ENCODE results near the gene EME1.
"Not testable (repeated sequence)": the region's sequence is repeated elsewhere in the genome, so short reads cannot be mapped to it uniquely, and the experiment has no call there.

Gene EME1

DNA sequence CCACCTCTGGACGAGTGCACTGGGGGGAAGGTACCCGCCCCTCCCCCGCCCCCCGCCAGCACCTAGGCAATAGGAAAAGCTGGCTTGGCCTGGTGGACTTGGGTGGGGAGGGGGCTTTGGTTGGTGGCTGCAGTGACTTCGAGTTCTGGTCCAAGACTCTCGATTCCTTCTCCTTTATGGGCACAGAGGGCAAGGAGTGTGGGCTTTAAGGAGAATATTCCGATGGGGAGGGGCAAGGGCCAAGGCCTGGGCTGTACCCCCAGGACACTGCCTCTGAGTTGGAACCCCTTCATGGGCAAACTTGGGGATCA, 53.4 kb downstream of the EME1 start:
- Histone ChIP-seq H3K4me3 (ENCODE audit: insufficient read length, low read depth) (peak overlapping the region; percentile 54), H3K36me3 (ENCODE audit: insufficient read depth, insufficient read length, low read length) (peaks cover 4% of the 10 kb centered on the region), H3K9me3 (ENCODE audit: insufficient read depth, low read length) (no peaks in the 10 kb centered on the region; the same call in 1 of the 2 replicates), H3K4me1 (ENCODE audit: insufficient read depth, insufficient read length) (peaks cover 7% of the 10 kb centered on the region), H3K9ac (ENCODE audit: insufficient read length, low read depth) (peak overlapping the region; percentile 87), H3K27me3 (ENCODE audit: insufficient read depth, insufficient read length) (peaks cover 5% of the 10 kb centered on the region)
- TF ChIP-seq ZNF274 (IDR thresholded peaks at IDR 0.05; ENCODE audit: low read depth, low read length) (no peak), SUZ12 (IDR thresholded peaks at IDR 0.05; ENCODE audit: extremely low read depth, insufficient read depth, insufficient read length) (no peak), YY1 (IDR thresholded peaks at IDR 0.05; ENCODE audit: insufficient read depth, insufficient read length) (no peak)
- no peak for DNase-seq (ENCODE audit: low read depth, low spot score)

- Histone ChIP-seq H3K4me1 (ENCODE audit: insufficient read depth, insufficient read length) (peaks cover 9% of the 10 kb centered on the region), H3K9me3 (ENCODE audit: insufficient read depth, low read length) (no peaks in the 10 kb centered on the region; the same call in 1 of the 2 replicates), H3K4me3 (ENCODE audit: insufficient read length, low read depth) (peak overlapping the region; percentile 54), H3K27me3 (ENCODE audit: insufficient read depth, insufficient read length) (peaks cover 5% of the 10 kb centered on the region), H3K9ac (ENCODE audit: insufficient read length, low read depth) (peak overlapping the region; percentile 87), H3K36me3 (ENCODE audit: insufficient read depth, insufficient read length, low read length) (peaks cover 4% of the 10 kb centered on the region)
- DNase-seq (ENCODE audit: low read depth, low spot score) = no peak
- no peak for TF ChIP-seq ZNF274 (IDR thresholded peaks at IDR 0.05; ENCODE audit: low read depth, low read length)
- TF ChIP-seq YY1 (IDR thresholded peaks at IDR 0.05; ENCODE audit: insufficient read depth, insufficient read length) = no peak
- TF ChIP-seq SUZ12 (IDR thresholded peaks at IDR 0.05; ENCODE audit: extremely low read depth, insufficient read depth, insufficient read length) = no peak
Observed at GRCh38 chr17:50426814-50427787, 54.1 kb downstream of the EME1 start.

- not testable (repeated sequence) for H3K9me3 ChIP-seq (ENCODE audit: insufficient read depth, low read length); H3K4me1 ChIP-seq (ENCODE audit: insufficient read depth, insufficient read length); H3K4me3 ChIP-seq (ENCODE audit: insufficient read length, low read depth); H3K27me3 ChIP-seq (ENCODE audit: insufficient read depth, insufficient read length); DNase-seq (ENCODE audit: low read depth, low spot score); H3K9ac ChIP-seq (ENCODE audit: insufficient read length, low read depth); H3K36me3 ChIP-seq (ENCODE audit: insufficient read depth, insufficient read length, low read length)
Observed at GRCh38 chr17:50428126-50428525, 55.1 kb downstream of the EME1 start.

GRCh38 chr17:50428831-50429424, 55.9 kb downstream of the EME1 start:
- H3K9ac ChIP-seq (ENCODE audit: insufficient read length, low read depth) = no peak overlapping the region
- H3K36me3 ChIP-seq (ENCODE audit: insufficient read depth, insufficient read length, low read length) = peaks cover 4% of the 10 kb centered on the region
- H3K9me3 ChIP-seq (ENCODE audit: insufficient read depth, low read length) = no peaks in the 10 kb centered on the region; the same call in 1 of the 2 replicates
- TF ChIP-seq SUZ12 (IDR thresholded peaks at IDR 0.05; ENCODE audit: extremely low read depth, insufficient read depth, insufficient read length) = no peak
- no peak for TF ChIP-seq YY1 (IDR thresholded peaks at IDR 0.05; ENCODE audit: insufficient read depth, insufficient read length)
- TF ChIP-seq ZNF274 (IDR thresholded peaks at IDR 0.05; ENCODE audit: low read depth, low read length) = no peak
- DNase-seq (ENCODE audit: low read depth, low spot score) = no peak
- H3K4me3 ChIP-seq (ENCODE audit: insufficient read length, low read depth) = no peak overlapping the region
- peaks cover 5% of the 10 kb centered on the region for H3K27me3 ChIP-seq (ENCODE audit: insufficient read depth, insufficient read length)
- peaks cover 9% of the 10 kb centered on the region for H3K4me1 ChIP-seq (ENCODE audit: insufficient read depth, insufficient read length)

DNA sequence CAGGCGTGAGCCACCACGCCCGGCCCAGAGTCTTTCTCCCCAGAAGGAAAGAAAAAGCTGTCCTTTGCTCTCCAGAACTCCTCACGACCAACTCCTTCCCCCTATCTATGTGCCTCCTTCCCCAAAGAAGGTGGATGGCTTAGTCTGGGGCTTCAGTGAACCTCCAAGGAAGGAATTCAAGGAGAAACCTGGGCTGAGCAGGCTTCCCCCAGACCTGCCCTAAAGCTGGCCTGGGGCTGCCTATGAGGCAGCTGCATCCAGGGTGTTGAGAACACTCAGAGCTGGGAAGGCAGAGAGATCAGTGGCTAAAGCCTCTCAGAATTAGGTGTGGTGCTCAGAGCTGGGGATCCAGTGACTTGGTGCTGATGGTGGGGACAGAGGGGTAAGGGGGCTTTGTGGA, 56.8 kb downstream of the EME1 start:
- Histone ChIP-seq H3K36me3 (ENCODE audit: insufficient read depth, insufficient read length, low read length) (peaks cover 4% of the 10 kb centered on the region), H3K27me3 (ENCODE audit: insufficient read depth, insufficient read length) (peaks cover 5% of the 10 kb centered on the region), H3K4me1 (ENCODE audit: insufficient read depth, insufficient read length) (peaks cover 8% of the 10 kb centered on the region), H3K9ac (ENCODE audit: insufficient read length, low read depth) (peak overlapping the region; percentile 36), H3K4me3 (ENCODE audit: insufficient read length, low read depth) (no peak overlapping the region), H3K9me3 (ENCODE audit: insufficient read depth, low read length) (no peaks in the 10 kb centered on the region; the same call in 1 of the 2 replicates)
- DNase-seq (ENCODE audit: low read depth, low spot score) = no peak
- TF ChIP-seq SUZ12 (IDR thresholded peaks at IDR 0.05; ENCODE audit: extremely low read depth, insufficient read depth, insufficient read length) = no peak
- no peak for TF ChIP-seq ZNF274 (IDR thresholded peaks at IDR 0.05; ENCODE audit: low read depth, low read length)
- TF ChIP-seq YY1 (IDR thresholded peaks at IDR 0.05; ENCODE audit: insufficient read depth, insufficient read length) = no peak
